ENCODE measurements around the gene LRRC10. TPM values are rescaled to one million over a fixed set of nuclear protein-coding genes. Genes with fewer than 3 reads are reported as not detected.
A peak's percentile ranks its signal among the peaks of the same experiment; 100 is the strongest.

LRRC10 gene
- polyA plus RNA-seq, 2 of the 4 experiments (the other 2 are of a cell fraction), result not detected

- FAIRE-seq (no peak), DNase-seq (ENCODE audit: low read depth in 1 of 2, low spot score in 1 of 2) (peak; percentile 62 to 83), ATAC-seq (peak in 1 of 2 experiments; percentile 74; a peak in 3 of 6 replicates)
- H3K4me2 ChIP-seq, result peak overlapping the region; percentile 92
- H3K9me3 ChIP-seq, result no peaks in the 10 kb centered on the region
- WGBS (ENCODE audit: missing lambda C conversion rate), result 16% methylated on average over 6 of the region's 6 CpGs
- H3K27ac ChIP-seq, result peak overlapping the region; percentile 74 to 89
- peaks cover 39% of the 10 kb centered on the region for H3K4me1 ChIP-seq
- POLR2A ChIA-PET, result interaction anchor here (0.5 to 3.1 kb wide), 4 partner anchors 99 to 214 kb away, joined by 3 to 20 read pairs (median 5); partner anchors contain the start of gene FRS2
- CTCF ChIA-PET, result interaction anchor here (0.6 to 5.1 kb wide), 36 partner anchors 9 to 213 kb away, joined by 3 to 78 read pairs (median 5); partner anchors contain the start of genes CCT2 and FRS2
- peak overlapping the region; percentile 22; the same call in 1 of the 3 replicates for H3K4me3 ChIP-seq
- peak; percentile 81 to 88 for TF ChIP-seq RAD21 (conservative IDR thresholded peaks at IDR 0.05 in 1 of 2, IDR thresholded peaks at IDR 0.05 in 1 of 2)
- TF ChIP-seq EP300 (IDR thresholded peaks at IDR 0.05), result no peak
- peak; percentile 91 for TF ChIP-seq CTCF (IDR thresholded peaks at IDR 0.05)
- TF ChIP-seq CHD2 (IDR thresholded peaks at IDR 0.05; ENCODE audit: low read length, partially characterized antibody), result no peak
- TF ChIP-seq MAFK (IDR thresholded peaks at IDR 0.05; ENCODE audit: partially characterized antibody), result peak; percentile 79
- TF ChIP-seq NPAS2 (CRISPR knock-in tag; IDR thresholded peaks at IDR 0.05; ENCODE audit: borderline replicate concordance), result no peak
- no peak for TF ChIP-seq MAZ (IDR thresholded peaks at IDR 0.05; ENCODE audit: borderline replicate concordance, low read depth, low read length)
- TF ChIP-seq SMC3 (IDR thresholded peaks at IDR 0.05), result peak; percentile 91
Measured at GRCh38 chr12:69570545-69571399, 39.9 kb downstream of the LRRC10 start.

GRCh38 chr12:69570000-69570516 is 40.6 kb downstream of the LRRC10 start:
- 9% methylated on average over 10 of the region's 10 CpGs for WGBS (ENCODE audit: missing lambda C conversion rate)
- CTCF ChIA-PET, result interaction anchor here (0.8 to 5.1 kb wide), 33 partner anchors 8 to 213 kb away, joined by 3 to 78 read pairs (median 5); partner anchors contain the start of genes CCT2 and FRS2
- ATAC-seq (peak; percentile 83 to 85), FAIRE-seq (peak; percentile 84), DNase-seq (ENCODE audit: low read depth in 1 of 2, low spot score in 1 of 2) (peak; percentile 59 to 79)
- Histone ChIP-seq H3K9me3 (no peaks in the 10 kb centered on the region), H3K27ac (peak overlapping the region; percentile 74 to 89), H3K4me2 (peak overlapping the region; percentile 92), H3K4me3 (peak overlapping the region; percentile 22; the same call in 1 of the 3 replicates), H3K4me1 (peaks cover 35% of the 10 kb centered on the region)
- POLR2A ChIA-PET, result interaction anchor here (0.6 to 3.1 kb wide), 4 partner anchors 12 to 152 kb away, joined by 3 to 20 read pairs (median 5); partner anchors contain the start of genes CCT2 and FRS2
- peak; percentile 67 for TF ChIP-seq MAX (IDR thresholded peaks at IDR 0.05)
- TF ChIP-seq CHD2 (IDR thresholded peaks at IDR 0.05; ENCODE audit: low read length, partially characterized antibody), result no peak
- peak; percentile 40; the same call in 1 of the 2 replicates for TF ChIP-seq FOSB (CRISPR knock-in tag; IDR thresholded peaks at IDR 0.05)
- TF ChIP-seq HES2 (IDR thresholded peaks at IDR 0.05), result no peak
- peak; percentile 51; the same call in 1 of the 2 replicates for TF ChIP-seq ZSCAN20 (CRISPR knock-in tag; IDR thresholded peaks at IDR 0.05)
- TF ChIP-seq RFX5 (IDR thresholded peaks at IDR 0.05), result no peak
- no peak for TF ChIP-seq HOXA7 (CRISPR knock-in tag; IDR thresholded peaks at IDR 0.05)
- TF ChIP-seq HMGXB4 (CRISPR knock-in tag; IDR thresholded peaks at IDR 0.05; ENCODE audit: borderline replicate concordance), result no peak
- TF ChIP-seq FOXS1 (CRISPR knock-in tag; IDR thresholded peaks at IDR 0.05), result peak; percentile 62; the same call in 1 of the 2 replicates
- no peak for TF ChIP-seq SREBF2 (IDR thresholded peaks at IDR 0.05)
- no peak for TF ChIP-seq NPAS2 (CRISPR knock-in tag; IDR thresholded peaks at IDR 0.05; ENCODE audit: borderline replicate concordance)
- peak; percentile 42; the same call in 1 of the 2 replicates for TF ChIP-seq FOSL2 (IDR thresholded peaks at IDR 0.05)
- TF ChIP-seq FOSL2 (CRISPR knock-in tag; IDR thresholded peaks at IDR 0.05), result peak; percentile 80
- no peak for TF ChIP-seq MAZ (IDR thresholded peaks at IDR 0.05; ENCODE audit: borderline replicate concordance, low read depth, low read length)
- no peak for TF ChIP-seq USF2 (IDR thresholded peaks at IDR 0.05)
- TF ChIP-seq TP53 (CRISPR knock-in tag; IDR thresholded peaks at IDR 0.05), result peak; percentile 74; the same call in 1 of the 2 replicates
- TF ChIP-seq HOXB5 (CRISPR knock-in tag; IDR thresholded peaks at IDR 0.05), result peak; percentile 80
- 0 out of 2 replicates have a peak, but pooled peaks have one; percentile 55 for TF ChIP-seq RARB (CRISPR knock-in tag; IDR thresholded peaks at IDR 0.05)
- no peak for TF ChIP-seq RNF2 (IDR thresholded peaks at IDR 0.05; ENCODE audit: borderline replicate concordance, low read depth)
- TF ChIP-seq HDAC2 (IDR thresholded peaks at IDR 0.05), result no peak
- no peak for TF ChIP-seq POLR2A (IDR thresholded peaks at IDR 0.05; ENCODE audit: low read length)
- no peak for TF ChIP-seq NFE2L2 (conservative IDR thresholded peaks at IDR 0.05; ENCODE audit: low read length)
- no peak for TF ChIP-seq EP300 (IDR thresholded peaks at IDR 0.05)
- TF ChIP-seq RCOR1 (IDR thresholded peaks at IDR 0.05; ENCODE audit: low read depth, low read length), result no peak
- no peak for TF ChIP-seq RAD21 (conservative IDR thresholded peaks at IDR 0.05 in 1 of 2, IDR thresholded peaks at IDR 0.05 in 1 of 2)
- TF ChIP-seq ESRRA (IDR thresholded peaks at IDR 0.05; ENCODE audit: borderline replicate concordance, low read length), result no peak
